KMS-11 (cell line): ENCODE results near the gene GNS.

Experiments used
- H2AFZ ChIP-seq: fragments of 200-600 bp; sonication (generic); 2 replicates; pipeline ENCODE4 v1.6.1; 2016; ENCODE audit warnings: antibody characterized with exemption, mixed run types, low read depth
- H3K27ac ChIP-seq: fragments of 200-600 bp; sonication (generic); 2 replicates; pipeline ENCODE4 v1.6.1; 2016; ENCODE audit warnings: mild to moderate bottlenecking, mixed run types
- H3K27me3 ChIP-seq: fragments of 200-600 bp; sonication (generic); 2 replicates; pipeline ENCODE4 v1.6.1; 2017; ENCODE audit warnings: mild to moderate bottlenecking, low read depth, mixed run types, moderate library complexity; ENCODE audit not compliant: insufficient read depth
- H3K36me3 ChIP-seq: fragments of 200-600 bp; sonication (generic); 2 replicates; pipeline ENCODE4 v1.6.1; 2017; ENCODE audit warnings: mild to moderate bottlenecking, mixed run types; ENCODE audit not compliant: insufficient read depth
- H3K4me1 ChIP-seq: fragments of 200-600 bp; sonication (generic); 2 replicates; pipeline ENCODE4 v1.6.1; 2016; ENCODE audit warnings: mild to moderate bottlenecking, low read depth, mixed run types; ENCODE audit not compliant: poor library complexity, severe bottlenecking
- H3K4me2 ChIP-seq: fragments of 200-600 bp; sonication (generic); 2 replicates; pipeline ENCODE4 v1.7.0; 2016; ENCODE audit warnings: mild to moderate bottlenecking, mixed run types
- H3K4me3 ChIP-seq: fragments of 200-600 bp; sonication (generic); IDR thresholded peaks from 2 replicates; pipeline ENCODE4 v1.6.1; 2017; ENCODE audit warnings: low read depth, low read length, mixed read lengths; ENCODE audit not compliant: insufficient read depth
- H3K79me2 ChIP-seq: fragments of 200-600 bp; sonication (generic); 2 replicates; pipeline ENCODE4 v1.6.1; 2016; ENCODE audit warnings: low read depth, mixed run types; ENCODE audit not compliant: insufficient read depth
- H3K9ac ChIP-seq: fragments of 200-600 bp; sonication (generic); 2 replicates; pipeline ENCODE4 v1.6.1; 2016; ENCODE audit warnings: mild to moderate bottlenecking, mixed run types
- H4K20me1 ChIP-seq: fragments of 200-600 bp; sonication (generic); 2 replicates; pipeline ENCODE4 v1.6.1; 2016; ENCODE audit warnings: mild to moderate bottlenecking, mixed run types; ENCODE audit not compliant: insufficient read depth
- TF ChIP-seq, protein P1 (sequence below): fragments of 200-600 bp; sonication (generic); conservative IDR thresholded peaks from 2 replicates; pipeline ENCODE4 v1.6.1; 2017; ENCODE audit warnings: low read depth, mild to moderate bottlenecking, antibody characterized with exemption, low read length, moderate library complexity, mixed read lengths

GNS gene

DNA sequence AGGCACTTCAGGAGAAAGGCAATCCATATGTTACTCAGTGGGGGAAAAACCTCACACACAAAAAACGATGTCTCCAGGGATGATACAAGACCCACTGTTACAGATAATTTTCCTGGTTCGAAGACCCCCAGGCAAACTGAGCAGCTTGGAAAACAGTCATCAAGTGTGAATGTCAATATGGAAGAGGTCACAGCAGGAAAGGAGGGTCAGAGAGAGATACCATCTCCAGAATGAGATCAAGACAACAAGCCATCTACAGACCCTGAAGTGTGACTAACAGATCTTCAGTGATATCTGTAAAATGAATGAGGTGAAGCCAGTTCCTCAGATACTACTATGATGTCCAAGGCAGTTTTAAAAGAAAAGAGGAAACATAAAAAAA, 28.6 kb downstream of the GNS start:
- Histone ChIP-seq H3K9ac (no peak overlapping the region), H2AFZ (no peak overlapping the region), H3K27ac (no peak overlapping the region), H3K27me3 (no peaks in the 10 kb centered on the region), H4K20me1 (no peaks in the 10 kb centered on the region), H3K4me3 (no peak overlapping the region), H3K36me3 (no peaks in the 10 kb centered on the region), H3K79me2 (no peaks in the 10 kb centered on the region), H3K4me2 (no peak overlapping the region), H3K4me1 (peaks cover 14% of the 10 kb centered on the region)
- TF ChIP-seq, protein P1, sequence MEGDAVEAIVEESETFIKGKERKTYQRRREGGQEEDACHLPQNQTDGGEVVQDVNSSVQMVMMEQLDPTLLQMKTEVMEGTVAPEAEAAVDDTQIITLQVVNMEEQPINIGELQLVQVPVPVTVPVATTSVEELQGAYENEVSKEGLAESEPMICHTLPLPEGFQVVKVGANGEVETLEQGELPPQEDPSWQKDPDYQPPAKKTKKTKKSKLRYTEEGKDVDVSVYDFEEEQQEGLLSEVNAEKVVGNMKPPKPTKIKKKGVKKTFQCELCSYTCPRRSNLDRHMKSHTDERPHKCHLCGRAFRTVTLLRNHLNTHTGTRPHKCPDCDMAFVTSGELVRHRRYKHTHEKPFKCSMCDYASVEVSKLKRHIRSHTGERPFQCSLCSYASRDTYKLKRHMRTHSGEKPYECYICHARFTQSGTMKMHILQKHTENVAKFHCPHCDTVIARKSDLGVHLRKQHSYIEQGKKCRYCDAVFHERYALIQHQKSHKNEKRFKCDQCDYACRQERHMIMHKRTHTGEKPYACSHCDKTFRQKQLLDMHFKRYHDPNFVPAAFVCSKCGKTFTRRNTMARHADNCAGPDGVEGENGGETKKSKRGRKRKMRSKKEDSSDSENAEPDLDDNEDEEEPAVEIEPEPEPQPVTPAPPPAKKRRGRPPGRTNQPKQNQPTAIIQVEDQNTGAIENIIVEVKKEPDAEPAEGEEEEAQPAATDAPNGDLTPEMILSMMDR: no peak

DNA sequence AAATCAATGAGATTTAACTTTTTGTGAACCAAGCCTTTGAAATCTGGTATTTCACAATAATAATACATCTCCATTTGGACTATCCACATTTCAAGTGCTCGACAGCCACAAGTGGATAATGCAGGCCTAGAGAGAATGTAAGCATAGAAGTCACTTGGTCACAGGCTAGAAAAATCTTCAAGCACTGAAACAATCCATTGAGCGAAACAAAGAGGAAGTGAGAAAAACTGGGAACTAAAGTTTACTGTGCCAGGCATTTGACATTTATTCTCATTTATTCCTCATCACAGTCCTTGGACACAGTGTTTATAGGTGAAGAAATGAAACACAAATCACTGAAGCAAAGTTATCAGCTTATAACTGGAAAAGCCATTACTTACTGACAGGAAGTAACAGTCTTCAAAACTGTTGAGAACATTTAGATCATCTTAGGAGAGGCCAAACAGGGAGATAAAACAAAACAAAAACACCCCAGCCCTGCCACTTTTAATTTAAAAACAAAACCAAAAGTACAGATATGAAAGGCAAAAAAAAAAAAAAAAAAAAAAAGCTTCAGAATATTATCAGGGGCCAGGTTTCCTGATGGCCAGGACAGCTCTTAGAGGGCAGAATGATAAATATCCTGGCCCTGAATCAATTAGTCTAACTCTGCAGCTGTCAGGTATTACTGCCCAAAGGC, 29.2 kb downstream of the GNS start:
- H2AFZ ChIP-seq: no peak overlapping the region
- no peaks in the 10 kb centered on the region for H3K27me3 ChIP-seq
- H3K4me1 ChIP-seq: peaks cover 12% of the 10 kb centered on the region
- no peaks in the 10 kb centered on the region for H3K36me3 ChIP-seq
- no peaks in the 10 kb centered on the region for H4K20me1 ChIP-seq
- H3K27ac ChIP-seq: no peak overlapping the region
- H3K4me2 ChIP-seq: no peak overlapping the region
- H3K9ac ChIP-seq: no peak overlapping the region
- no peaks in the 10 kb centered on the region for H3K79me2 ChIP-seq
- H3K4me3 ChIP-seq: no peak overlapping the region
- TF ChIP-seq, protein P1: no peak

DNA sequence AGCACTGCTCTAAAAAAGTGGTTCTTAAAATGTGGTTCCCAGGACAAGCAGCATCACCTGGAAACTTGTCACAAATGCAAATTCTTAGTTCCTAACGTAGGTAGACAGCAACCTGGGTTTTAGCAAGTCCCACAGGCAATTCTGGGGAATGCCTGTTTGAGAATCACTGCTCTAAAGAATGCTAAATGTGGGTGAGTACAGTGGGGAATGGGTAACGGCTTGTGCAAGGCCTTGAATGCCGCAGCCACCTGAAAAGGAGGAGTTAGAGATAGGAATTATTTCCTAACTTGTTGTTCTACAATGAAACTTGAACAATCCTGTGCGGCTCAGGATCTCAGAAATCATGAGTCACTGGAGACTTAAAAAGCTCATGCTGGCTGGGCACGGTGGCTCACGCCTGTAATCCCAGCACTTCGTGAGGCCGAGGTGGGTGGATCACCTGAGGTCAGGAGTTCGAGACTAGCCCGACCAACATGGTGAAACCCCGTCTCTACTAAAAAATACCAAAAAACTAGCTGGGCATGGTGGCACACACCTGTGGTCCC, 34.9 kb downstream of the GNS start:
- Histone ChIP-seq H3K79me2 (no peaks in the 10 kb centered on the region), H3K27ac (no peak overlapping the region), H3K4me2 (no peak overlapping the region), H3K4me3 (no peak overlapping the region), H3K9ac (no peak overlapping the region), H2AFZ (no peak overlapping the region), H4K20me1 (no peaks in the 10 kb centered on the region), H3K36me3 (no peaks in the 10 kb centered on the region; the same call in 1 of the 2 replicates), H3K4me1 (no peaks in the 10 kb centered on the region), H3K27me3 (no peaks in the 10 kb centered on the region)
- TF ChIP-seq, protein P1: no peak

DNA sequence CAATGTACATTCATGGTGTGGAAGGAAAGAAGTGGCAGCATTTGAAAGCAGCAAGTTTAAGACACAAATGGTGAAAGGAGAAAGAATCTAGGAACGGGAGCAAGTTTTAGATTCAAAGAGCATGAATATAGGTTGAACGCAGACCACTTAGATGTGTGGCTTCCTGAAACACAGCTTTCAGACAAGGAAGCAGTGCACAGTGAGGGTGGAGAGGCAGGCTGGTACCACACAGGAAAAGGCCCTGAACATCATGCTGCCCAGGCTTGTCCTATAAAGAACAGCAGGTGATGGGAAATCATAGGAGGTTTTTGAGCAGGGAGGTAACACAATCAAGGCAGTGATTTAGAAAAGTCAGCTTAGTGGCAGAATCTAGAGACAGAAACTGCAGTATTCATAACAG, 35.6 kb downstream of the GNS start:
- H3K4me3 ChIP-seq: no peak overlapping the region

More for the DNA sequence above, 35.6 kb downstream of the GNS start:
- Histone ChIP-seq H3K4me2 (no peak overlapping the region), H3K27me3 (no peaks in the 10 kb centered on the region), H3K4me1 (no peaks in the 10 kb centered on the region), H4K20me1 (no peaks in the 10 kb centered on the region), H3K27ac (no peak overlapping the region), H3K36me3 (no peaks in the 10 kb centered on the region; the same call in 1 of the 2 replicates), H3K79me2 (no peaks in the 10 kb centered on the region), H3K9ac (no peak overlapping the region), H2AFZ (no peak overlapping the region)
- TF ChIP-seq, protein P1: no peak
